GM19397 (cell line): Measurements from ENCODE around the gene OR10AD1.

ENCODE experiments used
- ATAC-seq: cut with Tn5 transposase; IDR thresholded peaks from one replicate; pipeline ENCODE4 v1.9.1; 2021; ENCODE audit warnings: mild to moderate bottlenecking, moderate library complexity; ENCODE audit not compliant: unreplicated experiment

OR10AD1 gene

GRCh38 chr12:48192861-48193260 is 10.2 kb downstream of the OR10AD1 start:
- ATAC-seq, result no peak

DNA sequence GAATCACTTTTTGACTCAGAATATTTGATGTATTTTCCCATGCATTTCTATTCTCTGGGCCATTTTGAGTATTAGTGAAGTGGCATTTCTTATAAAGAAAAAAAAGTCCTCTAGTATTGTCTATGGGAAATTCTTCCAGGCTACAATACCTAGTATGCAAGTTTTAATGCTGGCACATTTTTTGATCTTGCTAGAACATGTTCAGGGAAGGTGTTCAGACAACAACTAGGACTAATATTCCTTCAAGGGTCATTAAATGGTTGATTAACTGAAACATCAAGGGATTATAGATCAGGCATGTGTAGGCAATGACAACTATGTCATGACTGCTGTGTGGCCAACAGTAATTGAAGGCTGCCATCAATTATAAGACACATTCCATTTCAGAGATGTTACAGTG is 12.0 kb downstream of the OR10AD1 start:
- no peak for ATAC-seq

DNA sequence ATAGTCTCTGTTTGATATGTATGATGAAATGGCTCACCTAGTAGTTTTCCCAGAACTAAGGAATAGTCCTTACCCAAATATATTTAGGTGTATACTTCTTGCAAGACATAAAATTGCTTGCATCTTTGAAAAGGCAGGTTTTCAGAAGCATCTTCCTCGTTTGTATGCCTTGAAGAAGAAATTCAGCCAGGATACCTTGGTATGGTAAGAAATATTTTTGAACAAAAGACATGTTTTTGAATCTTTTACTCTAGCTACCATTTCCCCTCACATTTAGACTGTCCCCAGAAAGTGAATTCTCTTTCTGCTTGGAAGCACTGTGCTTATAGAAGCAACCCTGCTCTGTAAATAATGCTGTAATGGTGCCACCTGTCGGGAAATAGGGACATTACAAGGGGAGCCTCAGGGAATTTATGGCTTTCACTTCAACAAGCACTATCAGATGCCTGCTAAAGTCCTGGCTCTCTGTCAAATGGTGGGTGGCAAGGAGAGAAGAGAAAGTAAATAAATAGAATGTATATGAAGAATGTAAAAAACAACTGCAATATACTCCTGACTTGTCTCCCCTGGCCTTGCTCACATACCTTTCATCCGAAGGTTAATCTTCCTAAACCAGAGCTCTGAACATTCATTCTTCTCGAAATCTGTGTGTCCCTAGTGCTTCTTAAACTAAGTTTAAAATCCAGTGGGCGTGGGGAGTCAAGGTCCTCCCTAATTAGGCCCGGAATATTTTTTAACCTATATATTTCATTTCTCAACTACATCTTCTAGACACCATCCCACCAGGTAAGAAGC is 13.6 kb downstream of the OR10AD1 start:
- no peak for ATAC-seq

DNA sequence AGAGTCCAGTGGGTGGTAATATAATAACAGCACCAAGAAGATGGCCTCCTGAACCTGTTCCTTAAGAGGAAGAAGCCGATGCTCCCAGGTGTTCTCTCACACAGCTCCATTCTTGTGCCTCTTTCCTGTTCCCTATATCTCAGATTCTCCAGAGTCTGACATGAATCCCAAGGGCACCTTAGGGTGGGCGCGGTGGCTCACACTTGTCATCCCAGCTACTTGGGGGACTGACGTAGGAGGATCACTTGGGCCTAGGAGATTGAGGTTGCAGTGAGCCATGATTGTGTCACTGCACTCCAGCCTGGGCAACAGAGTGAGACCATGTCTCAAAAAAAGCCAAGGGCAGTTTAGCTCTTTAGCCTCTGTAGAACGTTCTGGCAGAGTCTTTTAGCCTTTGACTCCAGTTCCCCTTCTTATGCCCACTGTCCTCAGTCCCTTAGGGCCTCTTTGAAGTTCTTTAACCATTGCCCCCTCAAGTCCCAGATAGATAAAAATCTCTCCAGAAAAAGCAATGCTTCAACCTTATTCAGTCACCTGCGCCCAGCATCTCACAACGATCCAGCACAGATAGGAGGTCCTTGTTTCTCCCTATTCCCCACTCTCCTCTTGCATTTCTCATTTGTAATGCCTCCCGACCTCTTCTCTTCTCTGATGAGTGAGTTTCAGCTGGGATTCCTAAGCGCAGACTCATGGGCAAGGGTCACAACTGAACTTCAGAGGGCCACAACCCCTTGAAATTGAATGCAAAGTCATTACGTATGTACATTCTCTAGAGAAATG is 15.0 kb downstream of the OR10AD1 start:
- no peak for ATAC-seq

DNA sequence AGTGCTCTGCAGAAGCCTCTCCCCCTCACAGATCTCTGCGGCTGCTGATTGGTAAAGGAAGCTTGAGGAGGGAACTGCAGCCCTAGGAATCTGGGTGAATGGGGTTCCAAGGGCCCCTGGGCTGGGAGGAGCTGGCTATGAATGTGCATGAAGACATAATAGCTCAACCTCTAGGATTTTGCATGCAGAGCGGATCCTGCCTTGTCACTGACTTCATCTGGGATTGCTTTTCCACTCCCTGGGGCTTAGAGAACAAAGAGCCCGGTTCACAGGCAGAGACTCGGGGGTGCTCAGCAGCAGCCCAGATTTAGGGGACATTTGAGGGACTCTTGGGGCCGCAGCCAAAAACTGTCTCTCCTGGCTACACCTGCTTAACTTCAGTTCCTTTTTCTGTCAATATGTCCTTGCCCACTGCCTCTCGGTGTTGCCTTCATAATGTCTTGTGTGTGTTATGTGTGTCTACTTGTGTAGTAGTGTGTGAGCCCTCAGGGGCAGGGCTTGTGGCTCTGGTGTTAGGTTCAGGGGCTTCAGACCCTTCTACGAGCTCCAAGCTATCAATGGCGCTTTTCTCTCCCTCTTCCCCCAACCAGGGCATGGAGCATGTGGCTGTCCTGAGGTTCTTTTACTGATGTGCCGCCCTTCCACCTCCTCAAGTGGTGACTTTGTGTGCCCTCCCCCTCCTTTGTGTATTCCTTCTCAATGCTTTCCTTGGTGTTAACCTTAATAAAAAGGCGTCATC is 17.7 kb downstream of the OR10AD1 start:
- no peak for ATAC-seq

DNA sequence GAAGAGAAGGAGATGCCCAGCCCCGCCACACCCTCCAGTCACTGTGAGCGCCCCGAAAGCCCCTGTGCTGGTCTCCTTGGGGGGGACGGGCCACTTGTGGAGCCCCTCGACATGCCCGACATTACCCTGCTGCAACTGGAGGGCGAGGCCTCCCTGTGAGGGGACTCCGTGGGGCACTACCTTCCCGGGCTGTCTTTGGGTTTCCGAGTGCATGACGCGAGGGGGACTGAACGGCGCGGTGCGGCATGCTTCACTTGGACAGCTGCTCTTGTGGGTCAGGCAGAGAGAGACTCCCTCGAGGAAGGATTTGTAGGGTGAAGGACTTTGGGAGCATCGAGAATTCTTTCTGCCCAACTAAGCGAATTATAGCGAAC is 18.6 kb downstream of the OR10AD1 start:
- no peak for ATAC-seq

GRCh38 chr12:48183876-48184548 is 19.1 kb downstream of the OR10AD1 start:
- no peak for ATAC-seq

DNA sequence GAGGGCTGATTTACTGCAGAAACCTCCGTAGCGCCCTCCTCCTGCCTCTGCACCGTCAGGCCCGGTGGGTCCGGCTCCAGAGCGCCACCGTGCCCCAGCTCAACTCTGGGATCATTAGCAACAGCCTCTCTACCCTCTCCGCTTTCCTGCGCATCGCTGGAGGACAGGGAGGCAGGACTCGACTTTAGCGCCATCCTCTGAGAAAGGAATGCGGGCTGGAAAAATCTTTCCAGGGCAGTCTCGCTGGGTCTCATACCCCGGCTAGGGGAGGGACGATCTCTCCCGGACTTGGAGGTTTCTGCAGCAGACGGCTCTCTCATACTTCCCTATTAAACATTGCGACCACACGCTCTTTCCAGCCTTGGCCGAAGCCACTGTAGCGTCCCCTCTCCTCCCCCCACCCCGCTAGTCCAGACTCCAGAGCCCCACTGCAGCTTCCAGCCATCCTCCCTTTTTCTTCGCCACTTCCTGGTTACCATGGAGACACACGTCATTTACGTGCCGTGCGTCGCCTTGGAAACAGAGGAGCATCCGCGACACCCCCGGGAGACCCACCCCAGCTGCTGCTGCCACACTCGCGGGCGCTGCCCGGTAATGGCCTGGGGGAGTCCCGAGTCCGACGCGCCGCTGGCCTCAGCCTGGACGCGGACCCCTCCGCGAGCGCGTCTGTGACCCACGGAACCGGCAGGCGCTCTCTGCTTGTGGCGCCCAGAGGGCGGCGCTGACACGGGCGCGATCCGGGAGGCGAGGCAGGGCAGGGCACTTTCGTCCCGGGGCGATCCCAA is 19.8 kb downstream of the OR10AD1 start, which contains the start of gene CCDC184:
CCDC184 (plus strand) TSS at position 554 of the 785 bp plus-strand sequence. CDS start 479 bp downstream, outside the sequence.
- peak; percentile 75 for ATAC-seq

GRCh38 chr12:48182631-48183030 is 20.5 kb downstream of the OR10AD1 start:
- no peak for ATAC-seq

GRCh38 chr12:48180857-48181495 is 22.1 kb downstream of the OR10AD1 start:
- no peak for ATAC-seq

DNA sequence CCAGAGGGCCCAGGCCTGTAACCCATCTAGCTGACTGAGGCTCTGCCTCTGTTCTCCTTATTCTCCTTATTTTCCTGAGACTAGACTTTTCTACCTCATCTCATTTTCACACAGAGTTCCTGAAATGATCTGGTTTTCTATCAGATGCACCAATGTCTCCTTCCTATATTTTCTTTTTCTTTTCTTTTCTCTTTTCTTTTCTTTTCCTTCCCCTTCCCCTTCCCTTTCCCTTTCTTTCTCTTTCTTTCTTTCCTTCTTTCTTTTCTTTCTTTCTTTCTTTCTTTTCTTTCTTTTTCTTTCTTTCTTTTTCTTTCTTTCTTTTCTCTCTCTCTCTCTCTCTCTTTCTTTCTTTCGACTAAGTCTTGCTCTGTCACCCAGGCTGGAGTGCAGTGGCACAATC is 22.7 kb downstream of the OR10AD1 start:
- ATAC-seq, result no peak

GRCh38 chr12:48179466-48179865 is 23.6 kb downstream of the OR10AD1 start:
- ATAC-seq, result no peak

DNA sequence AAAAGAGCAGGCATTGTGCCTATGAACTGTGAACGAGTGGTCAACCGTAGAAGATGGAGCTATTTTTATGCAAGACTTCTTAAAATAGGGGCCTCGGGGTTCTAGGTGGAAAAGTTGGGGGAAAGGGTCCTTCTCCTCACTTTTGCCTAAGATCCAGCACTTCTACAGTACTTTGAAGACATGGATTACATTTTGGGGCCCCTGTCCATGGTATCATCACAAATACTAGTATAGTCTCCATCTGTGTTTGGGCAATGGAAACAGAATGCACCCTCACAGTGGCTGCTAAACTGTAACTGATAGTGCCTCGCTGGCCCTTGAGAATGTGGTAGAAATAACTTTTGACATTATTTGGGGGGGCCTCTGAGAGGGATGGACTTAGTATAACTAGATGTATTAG is 25.1 kb downstream of the OR10AD1 start:
- no peak for ATAC-seq

- no peak for ATAC-seq
Measured at GRCh38 chr12:48176417-48176751, 26.7 kb downstream of the OR10AD1 start.

DNA sequence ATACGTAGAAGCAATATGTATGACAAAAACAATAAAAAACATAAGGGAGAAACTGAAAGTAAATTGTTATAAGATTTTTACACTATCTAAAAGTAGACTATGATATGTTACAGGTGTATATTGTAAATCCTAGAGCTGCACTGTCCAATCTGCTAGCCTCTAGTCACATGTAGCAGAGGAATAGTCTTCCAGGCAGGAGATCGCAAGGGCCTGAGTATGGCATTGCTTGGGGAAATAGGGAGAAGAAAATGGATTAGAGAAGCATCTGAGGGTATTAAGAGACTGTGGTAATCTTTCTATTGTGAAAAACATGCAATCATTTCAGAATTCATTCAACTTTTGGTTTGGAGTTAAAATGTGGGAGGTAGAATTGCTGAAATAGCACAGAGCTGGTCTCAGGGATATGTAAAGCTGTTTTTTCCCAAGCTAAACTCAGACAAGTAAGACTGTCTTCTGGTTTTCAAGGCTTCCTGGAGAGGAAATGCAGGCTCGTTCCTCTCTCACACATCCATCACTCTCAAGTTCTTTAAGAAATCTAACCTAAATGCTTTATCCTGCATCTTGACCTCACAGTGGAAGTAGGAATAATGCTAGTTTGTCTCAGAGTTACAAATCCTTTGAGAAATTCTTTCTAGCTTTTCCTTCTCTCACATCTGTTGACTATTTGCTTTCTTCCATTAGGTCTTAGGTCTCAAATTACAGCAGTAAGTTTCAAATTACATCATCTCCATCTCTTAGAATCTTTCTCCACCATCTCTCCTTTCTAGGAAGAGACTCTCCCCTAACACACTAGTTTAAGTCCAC is 27.3 kb downstream of the OR10AD1 start:
- ATAC-seq, result no peak

- ATAC-seq, result no peak
Measured at GRCh38 chr12:48169011-48169410, 34.1 kb downstream of the OR10AD1 start.

GRCh38 chr12:48165089-48165981 is 37.8 kb downstream of the OR10AD1 start:
- no peak for ATAC-seq

- ATAC-seq, result no peak
Measured at GRCh38 chr12:48164451-48164850, 38.6 kb downstream of the OR10AD1 start.
